Measurements from ENCODE around the gene SUCO. TPM values are rescaled to one million over a fixed set of nuclear protein-coding genes. Genes with fewer than 3 reads are reported as not detected.
"Not testable (repeated sequence)": the region's sequence is repeated elsewhere in the genome, so short reads cannot be mapped to it uniquely, and the experiment has no call there.

Gene SUCO
- total RNA-seq, 2 donors from 2014 or later, result 24.6 to 26.7 TPM

- intact Hi-C loops (cut with DNase I), result no loop called here
- Histone ChIP-seq H3K27me3 (no peaks in the 10 kb centered on the region), H3K9me3 (no peaks in the 10 kb centered on the region), H3K9ac (ENCODE audit: low read depth in 2 of 2, low read length in 2 of 2) (no peak overlapping the region), H3K27ac (no peak overlapping the region), H3K4me3 (no peak overlapping the region), H3K4me1 (no peaks in the 10 kb centered on the region), H3K36me3 (no peaks in the 10 kb centered on the region)
- TF ChIP-seq, protein P1, sequence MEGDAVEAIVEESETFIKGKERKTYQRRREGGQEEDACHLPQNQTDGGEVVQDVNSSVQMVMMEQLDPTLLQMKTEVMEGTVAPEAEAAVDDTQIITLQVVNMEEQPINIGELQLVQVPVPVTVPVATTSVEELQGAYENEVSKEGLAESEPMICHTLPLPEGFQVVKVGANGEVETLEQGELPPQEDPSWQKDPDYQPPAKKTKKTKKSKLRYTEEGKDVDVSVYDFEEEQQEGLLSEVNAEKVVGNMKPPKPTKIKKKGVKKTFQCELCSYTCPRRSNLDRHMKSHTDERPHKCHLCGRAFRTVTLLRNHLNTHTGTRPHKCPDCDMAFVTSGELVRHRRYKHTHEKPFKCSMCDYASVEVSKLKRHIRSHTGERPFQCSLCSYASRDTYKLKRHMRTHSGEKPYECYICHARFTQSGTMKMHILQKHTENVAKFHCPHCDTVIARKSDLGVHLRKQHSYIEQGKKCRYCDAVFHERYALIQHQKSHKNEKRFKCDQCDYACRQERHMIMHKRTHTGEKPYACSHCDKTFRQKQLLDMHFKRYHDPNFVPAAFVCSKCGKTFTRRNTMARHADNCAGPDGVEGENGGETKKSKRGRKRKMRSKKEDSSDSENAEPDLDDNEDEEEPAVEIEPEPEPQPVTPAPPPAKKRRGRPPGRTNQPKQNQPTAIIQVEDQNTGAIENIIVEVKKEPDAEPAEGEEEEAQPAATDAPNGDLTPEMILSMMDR (IDR thresholded peaks at IDR 0.05), result no peak
- DNase-seq, result no peak
These were observed 83.7 kb downstream of the SUCO start for GRCh38 chr1:172616636-172617035.

- H3K4me1 ChIP-seq; H3K27me3 ChIP-seq; H3K9ac ChIP-seq (ENCODE audit: low read depth in 2 of 2, low read length in 2 of 2); H3K36me3 ChIP-seq; DNase-seq; H3K4me3 ChIP-seq; intact Hi-C loops (cut with DNase I); H3K27ac ChIP-seq; H3K9me3 ChIP-seq: not testable (repeated sequence)
These were observed 87.7 kb downstream of the SUCO start for GRCh38 chr1:172620603-172621002.

DNA sequence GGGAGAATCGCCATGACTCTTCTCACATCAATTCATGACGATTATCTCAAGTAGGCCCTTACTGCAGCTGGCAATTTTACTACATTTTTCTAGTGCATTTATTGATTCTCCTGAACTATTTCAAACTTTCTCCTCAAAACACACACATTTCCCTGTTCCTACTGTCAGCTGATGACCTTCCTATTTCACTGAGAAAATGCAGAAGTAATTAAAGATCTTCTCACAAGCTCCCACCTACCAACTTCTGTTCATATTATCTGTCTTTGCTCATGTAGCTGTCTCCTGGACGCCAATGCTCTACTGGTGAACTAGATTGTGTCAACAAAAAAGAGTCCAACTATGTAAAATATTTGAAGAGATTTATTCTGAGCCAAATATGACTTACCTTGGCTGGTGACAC is 89.6 kb downstream of the SUCO start:
- Histone ChIP-seq H3K4me3 (no peak overlapping the region), H3K9me3 (no peaks in the 10 kb centered on the region), H3K9ac (ENCODE audit: low read depth in 2 of 2, low read length in 2 of 2) (no peak overlapping the region), H3K27ac (no peak overlapping the region), H3K4me1 (no peaks in the 10 kb centered on the region), H3K36me3 (no peaks in the 10 kb centered on the region), H3K27me3 (no peaks in the 10 kb centered on the region)
- intact Hi-C loops (cut with DNase I), result no loop called here
- no peak for DNase-seq
- TF ChIP-seq, protein P1 (IDR thresholded peaks at IDR 0.05), result no peak

GRCh38 chr1:172623748-172624147 is 90.8 kb downstream of the SUCO start:
- H3K9ac ChIP-seq (ENCODE audit: low read depth in 2 of 2, low read length in 2 of 2), result no peak overlapping the region
- TF ChIP-seq, protein P1 (IDR thresholded peaks at IDR 0.05), result no peak
- H3K27me3 ChIP-seq, result no peaks in the 10 kb centered on the region
- intact Hi-C loops (cut with DNase I), result no loop called here
- no peaks in the 10 kb centered on the region for H3K9me3 ChIP-seq
- H3K4me3 ChIP-seq, result no peak overlapping the region
- no peaks in the 10 kb centered on the region for H3K4me1 ChIP-seq
- no peaks in the 10 kb centered on the region for H3K36me3 ChIP-seq
- H3K27ac ChIP-seq, result no peak overlapping the region
- no peak for DNase-seq

GRCh38 chr1:172626845-172627244 is 93.9 kb downstream of the SUCO start:
- H3K36me3 ChIP-seq, result no peaks in the 10 kb centered on the region
- no peak overlapping the region for H3K27ac ChIP-seq
- no peaks in the 10 kb centered on the region for H3K9me3 ChIP-seq
- no peak for DNase-seq
- intact Hi-C loops (cut with DNase I), result no loop called here
- no peak overlapping the region for H3K4me3 ChIP-seq
- H3K9ac ChIP-seq (ENCODE audit: low read depth in 2 of 2, low read length in 2 of 2), result no peak overlapping the region
- TF ChIP-seq, protein P1 (IDR thresholded peaks at IDR 0.05), result no peak
- H3K27me3 ChIP-seq, result no peaks in the 10 kb centered on the region
- no peaks in the 10 kb centered on the region for H3K4me1 ChIP-seq

DNA sequence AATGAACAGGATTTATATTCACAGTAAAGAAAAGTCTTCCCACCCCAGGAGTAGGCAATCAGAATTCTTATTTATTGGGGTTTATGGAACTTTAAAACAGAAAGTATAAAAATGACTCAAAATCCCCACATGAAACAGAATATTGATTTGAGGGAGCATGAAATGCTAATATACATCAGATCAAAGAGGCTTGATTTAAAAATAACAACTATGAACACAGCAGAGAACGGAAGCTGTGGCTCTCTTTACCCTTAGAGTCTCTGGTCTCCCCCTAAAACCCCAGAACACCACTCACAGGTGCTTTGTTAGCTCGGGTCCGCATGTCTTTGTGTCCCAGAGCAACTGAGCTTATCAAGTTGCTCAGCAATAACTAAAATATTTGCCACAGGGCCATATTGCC is 94.8 kb downstream of the SUCO start:
- TF ChIP-seq, protein P1 (IDR thresholded peaks at IDR 0.05), result no peak
- no peaks in the 10 kb centered on the region for H3K27me3 ChIP-seq
- H3K9me3 ChIP-seq, result no peaks in the 10 kb centered on the region
- no peaks in the 10 kb centered on the region for H3K36me3 ChIP-seq
- H3K4me3 ChIP-seq, result no peak overlapping the region
- no peaks in the 10 kb centered on the region for H3K4me1 ChIP-seq
- no peak overlapping the region for H3K27ac ChIP-seq
- H3K9ac ChIP-seq (ENCODE audit: low read depth in 2 of 2, low read length in 2 of 2), result no peak overlapping the region
- intact Hi-C loops (cut with DNase I), result no loop called here
- no peak for DNase-seq

Data from colonic mucosa (tissue), 4 donors.